ENCODE results near the gene OVCH1. TPM values are rescaled to one million over a fixed set of nuclear protein-coding genes. Genes with fewer than 3 reads are reported as not detected.

Gene OVCH1
- total and polyA plus RNA-seq, 9 of the 15 experiments (the other 6 are each of a cell fraction or from before 2014, with no cell fraction given): not detected

DNA sequence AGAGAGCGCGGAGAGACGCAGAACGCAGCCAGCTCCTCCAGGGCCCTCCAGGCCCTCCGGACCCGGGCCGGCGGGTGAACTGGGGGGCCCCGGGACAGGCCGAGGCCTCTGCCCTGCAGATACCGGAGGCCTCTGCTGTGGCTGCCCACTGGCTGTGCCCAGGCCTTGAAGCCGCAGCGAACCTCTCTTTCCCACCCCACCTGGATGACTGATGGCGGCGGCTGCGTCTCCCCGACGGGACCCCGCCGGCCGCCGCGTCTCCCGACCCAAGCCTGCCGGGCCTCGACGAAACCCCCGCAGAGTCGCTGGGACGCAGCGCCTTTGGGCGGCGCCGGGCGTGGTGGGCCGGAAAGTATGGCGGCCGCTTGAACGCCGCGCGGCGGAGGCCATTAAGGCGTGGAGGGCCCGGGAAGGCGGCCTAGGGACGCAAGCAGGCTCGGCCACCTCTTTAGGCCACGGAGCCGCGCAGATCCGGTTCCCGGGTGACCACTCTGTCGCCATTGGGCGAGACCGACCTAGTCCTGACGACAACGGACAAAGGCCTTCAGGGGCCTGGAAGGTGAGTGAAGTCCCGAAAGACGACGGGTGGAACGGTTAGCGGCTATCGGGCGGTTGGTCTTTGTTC lies 108.1 kb downstream of the OVCH1 start:
- Histone ChIP-seq H3K9ac (ENCODE audit: insufficient read depth in 1 of 2, low read depth in 2 of 2, low read length in 2 of 2) (no peak overlapping the region), H3K9me1 (ENCODE audit: control insufficient read depth, insufficient read depth, low read length) (no peaks in the 10 kb centered on the region), H3K4me3 (no peak overlapping the region), H3K4me2 (ENCODE audit: insufficient read depth, low read length) (no peak overlapping the region), H4K20me1 (replicated peaks; ENCODE audit: control insufficient read depth, insufficient read depth, low read length) (no peaks in the 10 kb centered on the region), H3K9me3 (replicated peaks; ENCODE audit: control insufficient read depth, insufficient read depth, low read depth, low read length) (no peaks in the 10 kb centered on the region), H2AFZ (ENCODE audit: low read depth, low read length) (no peak overlapping the region), H3K79me2 (ENCODE audit: control insufficient read depth, insufficient read depth, low read length) (no peaks in the 10 kb centered on the region), H3K27ac (ENCODE audit: extremely low read depth, low read depth, low read length) (no peak overlapping the region), H3K4me1 (replicated peaks in 1 of 2; ENCODE audit: control insufficient read depth in 2 of 2, insufficient read depth in 2 of 2, low read length in 2 of 2) (no peaks in the 10 kb centered on the region), H3K36me3 (ENCODE audit: control insufficient read depth, insufficient read depth, low read length) (no peaks in the 10 kb centered on the region), H3K27me3 (ENCODE audit: control insufficient read depth in 2 of 2, insufficient read depth in 2 of 2, low read length in 2 of 2) (no peaks in the 10 kb centered on the region)
- TF ChIP-seq ZNF589 (CRISPR knock-in tag; IDR thresholded peaks at IDR 0.05; ENCODE audit: low read depth): no peak
- TF ChIP-seq, protein P1, sequence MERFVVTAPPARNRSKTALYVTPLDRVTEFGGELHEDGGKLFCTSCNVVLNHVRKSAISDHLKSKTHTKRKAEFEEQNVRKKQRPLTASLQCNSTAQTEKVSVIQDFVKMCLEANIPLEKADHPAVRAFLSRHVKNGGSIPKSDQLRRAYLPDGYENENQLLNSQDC (CRISPR knock-in tag; IDR thresholded peaks at IDR 0.05): no peak
- TF ChIP-seq FOSL1 (tag; conservative IDR thresholded peaks at IDR 0.05): no peak
- no peak for TF ChIP-seq GATA2 (CRISPR knock-in tag; IDR thresholded peaks at IDR 0.05)
- TF ChIP-seq, protein P2, sequence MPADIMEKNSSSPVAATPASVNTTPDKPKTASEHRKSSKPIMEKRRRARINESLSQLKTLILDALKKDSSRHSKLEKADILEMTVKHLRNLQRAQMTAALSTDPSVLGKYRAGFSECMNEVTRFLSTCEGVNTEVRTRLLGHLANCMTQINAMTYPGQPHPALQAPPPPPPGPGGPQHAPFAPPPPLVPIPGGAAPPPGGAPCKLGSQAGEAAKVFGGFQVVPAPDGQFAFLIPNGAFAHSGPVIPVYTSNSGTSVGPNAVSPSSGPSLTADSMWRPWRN (IDR thresholded peaks at IDR 0.05; ENCODE audit: low read depth): no peak
- TF ChIP-seq LARP7 (IDR thresholded peaks at IDR 0.05): no peak
- no peak for TF ChIP-seq TFAM (CRISPR knock-in tag; conservative IDR thresholded peaks at IDR 0.05)
- TF ChIP-seq, protein P3, sequence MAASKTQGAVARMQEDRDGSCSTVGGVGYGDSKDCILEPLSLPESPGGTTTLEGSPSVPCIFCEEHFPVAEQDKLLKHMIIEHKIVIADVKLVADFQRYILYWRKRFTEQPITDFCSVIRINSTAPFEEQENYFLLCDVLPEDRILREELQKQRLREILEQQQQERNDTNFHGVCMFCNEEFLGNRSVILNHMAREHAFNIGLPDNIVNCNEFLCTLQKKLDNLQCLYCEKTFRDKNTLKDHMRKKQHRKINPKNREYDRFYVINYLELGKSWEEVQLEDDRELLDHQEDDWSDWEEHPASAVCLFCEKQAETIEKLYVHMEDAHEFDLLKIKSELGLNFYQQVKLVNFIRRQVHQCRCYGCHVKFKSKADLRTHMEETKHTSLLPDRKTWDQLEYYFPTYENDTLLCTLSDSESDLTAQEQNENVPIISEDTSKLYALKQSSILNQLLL (CRISPR knock-in tag; IDR thresholded peaks at IDR 0.05; ENCODE audit: borderline replicate concordance): no peak
- TF ChIP-seq CBX5 (IDR thresholded peaks at IDR 0.05; ENCODE audit: borderline replicate concordance, low read depth): no peak
- no peak for TF ChIP-seq MIER1 (IDR thresholded peaks at IDR 0.05; ENCODE audit: low read depth)
- no peak for TF ChIP-seq CHD4 (IDR thresholded peaks at IDR 0.05; ENCODE audit: insufficient read depth, insufficient replicate concordance, low read depth, low read length, poor library complexity, severe bottlenecking)
- TF ChIP-seq BCOR (IDR thresholded peaks at IDR 0.05): no peak
- TF ChIP-seq POLR2A (conservative IDR thresholded peaks at IDR 0.05): no peak
- TF ChIP-seq ZNF239 (CRISPR knock-in tag; IDR thresholded peaks at IDR 0.05): no peak
- TF ChIP-seq, protein P4, sequence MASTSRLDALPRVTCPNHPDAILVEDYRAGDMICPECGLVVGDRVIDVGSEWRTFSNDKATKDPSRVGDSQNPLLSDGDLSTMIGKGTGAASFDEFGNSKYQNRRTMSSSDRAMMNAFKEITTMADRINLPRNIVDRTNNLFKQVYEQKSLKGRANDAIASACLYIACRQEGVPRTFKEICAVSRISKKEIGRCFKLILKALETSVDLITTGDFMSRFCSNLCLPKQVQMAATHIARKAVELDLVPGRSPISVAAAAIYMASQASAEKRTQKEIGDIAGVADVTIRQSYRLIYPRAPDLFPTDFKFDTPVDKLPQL (IDR thresholded peaks at IDR 0.05; ENCODE audit: extremely low read depth, insufficient read length): no peak
- no peak for TF ChIP-seq ZNF184 (CRISPR knock-in tag; IDR thresholded peaks at IDR 0.05)
- in situ Hi-C loops (cut with MboI): no loop called here
- intact Hi-C loops (cut with micrococcal nuclease): no loop called here
- WGBS (ENCODE audit: insufficient coverage, low coverage, missing lambda C conversion rate): 90% methylated on average over 12 of the region's 65 CpGs
- no TSS peak for BruUV-seq (replicated peaks)
- CTCF ChIA-PET (ENCODE audit: low intra/inter-chr PET ratio): interaction anchor here (0.7 kb wide), 1 partner anchor 316 kb away, joined by 3 read pairs; no protein-coding TSS in a partner anchor
- no peak for ATAC-seq
- POLR2A ChIA-PET: no interaction called here
- no peak for FAIRE-seq
- DNase-seq (ENCODE audit: extremely low read depth in 1 of 4, low spot score in 3 of 4): no peak

Data from K562 (cell line).